Activated T-helper 17 cell treated with anti-CD3 and anti-CD28 coated beads, Interleukin-2, amount 50 U/mL, for 72 hours (primary cell): ENCODE measurements around the gene LEUTX. TPM values are rescaled to one million over a fixed set of nuclear protein-coding genes. Genes with fewer than 3 reads are reported as not detected.

Experiments used
- ATAC-seq: fragments of 150-1000 bp; cut with Tn5 transposase; replicated peaks from 2 replicates; pipeline ENCODE4 v1.10.0; 2021; ENCODE audit warnings: mild to moderate bottlenecking, moderate library complexity
- H3K27ac Mint-ChIP-seq: one replicate; pipeline ENCODE4 v1.8.0; 2022; ENCODE audit warnings: mixed read lengths
- H3K27me3 Mint-ChIP-seq: one replicate; pipeline ENCODE4 v1.8.0; 2022; ENCODE audit warnings: mixed read lengths
- H3K36me3 Mint-ChIP-seq: one replicate; pipeline ENCODE4 v1.8.0; 2022; ENCODE audit warnings: low read depth, mild to moderate bottlenecking, mixed read lengths
- H3K4me1 Mint-ChIP-seq: one replicate; pipeline ENCODE4 v1.8.0; 2022; ENCODE audit warnings: mixed read lengths
- H3K4me3 Mint-ChIP-seq: one replicate; pipeline ENCODE4 v1.8.0; 2022; ENCODE audit warnings: mild to moderate bottlenecking, mixed read lengths
- H3K9me3 Mint-ChIP-seq: one replicate; pipeline ENCODE4 v1.8.0; 2022; ENCODE audit warnings: mixed read lengths
- total RNA-seq, 2 donors: library from RNA; stranded (reverse); gene quantifications; one replicate each; pipeline ENCODE4 v1.2.3, GENCODE V29; 2022

LEUTX gene
- total RNA-seq, 2 donors from 2014 or later: not detected

GRCh38 chr19:39833464-39834286 lies 55.0 kb downstream of the LEUTX start, which contains the start of gene DYRK1B:
TSS of gene DYRK1B (minus strand) at chr19:39834162. CDS start at chr19:39831867, 2,295 bp downstream.
- H3K36me3 Mint-ChIP-seq: peaks cover 94% of the 10 kb centered on the region
- peak; percentile 94 for ATAC-seq
- peak within 1 kb of the TSS; percentile 79 for H3K27ac Mint-ChIP-seq
- H3K27me3 Mint-ChIP-seq: no peaks in the 10 kb centered on the region
- H3K9me3 Mint-ChIP-seq: no peaks in the 10 kb centered on the region
- H3K4me1 Mint-ChIP-seq: peaks cover 22% of the 10 kb centered on the region
- peak within 1 kb of the TSS; percentile 71 for H3K4me3 Mint-ChIP-seq

GRCh38 chr19:39834287-39834841 lies 55.7 kb downstream of the LEUTX start:
- Mint-ChIP-seq H3K4me3 (peak overlapping the region; percentile 71), H3K27me3 (no peaks in the 10 kb centered on the region), H3K9me3 (no peaks in the 10 kb centered on the region), H3K36me3 (peaks cover 94% of the 10 kb centered on the region), H3K27ac (peak overlapping the region; percentile 74), H3K4me1 (peaks cover 25% of the 10 kb centered on the region)
- ATAC-seq: no peak

Other genes with a start within 250 kb of the LEUTX start
- gene EID2B, start 246.0 kb upstream of the LEUTX start, total RNA-seq: 1 to 10 TPM; 2.8 to 3.2 TPM
- gene EID2, start 238.7 kb upstream of the LEUTX start, total RNA-seq: 10 to 100 TPM in 1 of 2 donors, 1 to 10 TPM in 1; 9.4 to 13.4 TPM
- not detected for gene LGALS13, start 176.3 kb upstream of the LEUTX start, total RNA-seq
- gene LGALS16, start 122.9 kb upstream of the LEUTX start, total RNA-seq: not detected
- gene LGALS14, start 74.4 kb upstream of the LEUTX start, total RNA-seq: 1 to 10 TPM in 1 of 2 donors, under 1 TPM in 1; 0.69 to 2.2 TPM
- not detected for gene CLC, start 40.8 kb upstream of the LEUTX start, total RNA-seq
- 10 to 100 TPM in 1 of 2 donors, 1 to 10 TPM in 1; 8.8 to 17.6 TPM for gene DYRK1B, start 55.3 kb downstream of the LEUTX start, total RNA-seq
- 100 to 1,000 TPM; 513 to 639 TPM for gene FBL, start 67.5 kb downstream of the LEUTX start, total RNA-seq
- gene FCGBP, start 155.8 kb downstream of the LEUTX start, total RNA-seq: 10 to 100 TPM in 1 of 2 donors, 1 to 10 TPM in 1; 2.1 to 11.3 TPM
- gene PSMC4, start 192.3 kb downstream of the LEUTX start, total RNA-seq: 100 to 1,000 TPM in 1 of 2 donors, 10 to 100 TPM in 1; 66.4 to 121 TPM
- 10 to 100 TPM in 1 of 2 donors, 1 to 10 TPM in 1; 5.8 to 10.2 TPM for gene ZNF546, start 218.2 kb downstream of the LEUTX start, total RNA-seq